ENCODE results near the gene EPS8. TPM values are rescaled to one million over a fixed set of nuclear protein-coding genes. Genes with fewer than 3 reads are reported as not detected.

The EPS8 gene
- total RNA-seq, 1 donor from 2014 or later = 104 TPM

DNA sequence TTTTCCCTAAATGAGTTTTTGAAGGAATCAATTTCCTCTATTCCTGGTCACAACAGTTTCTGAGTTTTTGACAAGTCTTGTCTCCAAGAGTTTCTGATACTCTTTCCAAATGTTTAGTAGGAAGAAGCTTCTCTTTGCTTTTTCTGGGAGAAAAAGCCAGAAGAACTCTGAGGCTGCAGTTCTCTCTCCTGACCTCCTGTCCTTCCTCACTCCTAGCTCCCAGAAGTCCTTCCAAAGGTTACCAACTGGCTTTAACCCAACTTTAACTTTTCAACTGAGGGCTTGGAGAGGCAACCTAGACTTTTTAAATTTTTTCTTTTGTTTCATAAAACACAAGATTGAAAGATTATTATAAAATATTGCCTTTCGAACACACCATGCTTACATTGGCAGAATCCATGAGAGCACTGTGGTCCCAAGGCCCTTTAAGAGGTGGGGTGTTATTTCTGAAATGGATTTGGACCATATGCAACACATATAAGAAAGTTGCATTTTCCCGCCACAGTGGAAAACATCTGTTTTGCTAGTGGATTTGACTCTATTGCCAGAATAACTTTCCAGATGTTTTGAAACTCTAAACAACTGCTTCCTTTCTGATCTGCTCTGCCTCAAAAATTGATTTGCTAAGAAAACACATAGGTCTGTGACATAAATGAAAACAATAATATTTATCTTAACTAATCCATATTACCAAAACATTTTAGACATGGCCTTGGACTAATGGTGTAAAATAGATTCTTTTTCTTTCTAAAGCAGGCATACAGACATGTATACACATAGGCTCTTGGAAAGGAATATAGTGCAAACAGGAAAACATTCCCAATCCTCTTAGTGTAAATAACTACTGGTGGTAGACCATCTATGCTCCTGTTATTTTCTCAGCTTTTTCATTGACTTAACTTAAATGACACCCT is 22.3 kb upstream of the EPS8 start:
- intact Hi-C loops (cut with DNase I) = no loop called here
- DNase-seq (ENCODE audit: extremely low spot score in 2 of 2) = no peak
- TF ChIP-seq CTCF (IDR thresholded peaks at IDR 0.05) (no peak), POLR2AphosphoS5 (IDR thresholded peaks at IDR 0.05; ENCODE audit: insufficient read depth in 1 of 2, low read depth in 1 of 2) (no peak), POLR2A (IDR thresholded peaks at IDR 0.05) (no peak)
- Histone ChIP-seq H3K4me1 (peaks cover 7% of the 10 kb centered on the region), H3K9me3 (no peaks in the 10 kb centered on the region), H3K27ac (no peak overlapping the region), H3K27me3 (no peaks in the 10 kb centered on the region), H3K36me3 (no peaks in the 10 kb centered on the region), H3K4me3 (no peak overlapping the region)

DNA sequence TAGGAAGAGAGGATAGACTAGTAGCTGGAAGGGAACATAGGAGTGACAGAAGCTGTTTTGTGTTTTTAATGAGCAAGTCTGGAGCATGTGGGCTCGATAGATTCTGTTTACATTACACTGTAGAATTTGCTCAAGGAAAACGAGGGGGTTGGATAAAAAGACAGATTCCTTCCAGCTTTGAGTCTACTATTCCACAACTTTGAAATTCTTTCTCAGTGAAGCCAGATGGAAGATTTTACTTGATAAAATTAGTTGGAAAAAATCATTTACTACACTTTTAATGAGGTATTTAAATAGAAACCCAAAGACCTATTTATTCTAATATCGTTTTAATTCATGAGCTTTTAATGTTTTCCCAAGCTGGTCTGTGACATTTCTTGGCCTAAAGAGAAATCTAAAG is 19.5 kb upstream of the EPS8 start:
- Histone ChIP-seq H3K9me3 (no peaks in the 10 kb centered on the region), H3K4me1 (peaks cover 7% of the 10 kb centered on the region), H3K27ac (peak overlapping the region; percentile 21), H3K27me3 (no peaks in the 10 kb centered on the region), H3K4me3 (no peak overlapping the region), H3K36me3 (no peaks in the 10 kb centered on the region)
- no peak for DNase-seq (ENCODE audit: extremely low spot score in 2 of 2)
- intact Hi-C loops (cut with DNase I) = no loop called here
- no peak for TF ChIP-seq POLR2A (IDR thresholded peaks at IDR 0.05)
- TF ChIP-seq POLR2AphosphoS5 (IDR thresholded peaks at IDR 0.05; ENCODE audit: insufficient read depth in 1 of 2, low read depth in 1 of 2) = no peak
- no peak for TF ChIP-seq CTCF (IDR thresholded peaks at IDR 0.05)

- H3K9me3 ChIP-seq = no peaks in the 10 kb centered on the region
- H3K27ac ChIP-seq = peak overlapping the region; percentile 21
- intact Hi-C loops (cut with DNase I) = no loop called here
- DNase-seq (ENCODE audit: extremely low spot score in 2 of 2) = no peak
- no peak overlapping the region for H3K4me3 ChIP-seq
- peaks cover 7% of the 10 kb centered on the region for H3K4me1 ChIP-seq
- TF ChIP-seq CTCF (IDR thresholded peaks at IDR 0.05) = no peak
- TF ChIP-seq POLR2AphosphoS5 (IDR thresholded peaks at IDR 0.05; ENCODE audit: insufficient read depth in 1 of 2, low read depth in 1 of 2) = no peak
- no peak for TF ChIP-seq POLR2A (IDR thresholded peaks at IDR 0.05)
- no peaks in the 10 kb centered on the region for H3K27me3 ChIP-seq
- no peaks in the 10 kb centered on the region for H3K36me3 ChIP-seq
Observed at GRCh38 chr12:15808250-15808649, 19.1 kb upstream of the EPS8 start.

DNA sequence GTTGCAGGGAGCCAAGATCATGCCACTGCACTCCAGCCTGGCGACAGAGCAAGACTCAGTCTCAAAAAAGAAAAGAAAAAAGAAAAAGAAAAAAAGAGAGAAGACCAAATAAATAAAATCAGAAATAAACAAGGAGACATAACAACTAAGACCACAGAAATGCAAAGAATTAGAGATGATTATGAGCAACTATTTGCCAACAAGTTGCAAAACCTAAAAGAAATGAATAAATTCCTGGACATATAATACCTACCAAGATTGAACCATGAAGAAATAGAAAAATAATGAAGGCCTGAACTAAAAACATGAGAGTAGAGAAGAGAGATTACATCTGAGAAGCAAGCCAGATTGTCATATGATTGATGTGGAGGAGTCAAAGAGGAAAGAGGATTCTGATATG is 17.6 kb upstream of the EPS8 start:
- intact Hi-C loops (cut with DNase I) = no loop called here
- no peaks in the 10 kb centered on the region for H3K27me3 ChIP-seq
- no peak for DNase-seq (ENCODE audit: extremely low spot score in 2 of 2)
- H3K4me3 ChIP-seq = no peak overlapping the region
- H3K9me3 ChIP-seq = no peaks in the 10 kb centered on the region
- H3K27ac ChIP-seq = no peak overlapping the region
- H3K36me3 ChIP-seq = no peaks in the 10 kb centered on the region
- peaks cover 7% of the 10 kb centered on the region for H3K4me1 ChIP-seq
- TF ChIP-seq POLR2A (IDR thresholded peaks at IDR 0.05) (no peak), CTCF (IDR thresholded peaks at IDR 0.05) (no peak), POLR2AphosphoS5 (IDR thresholded peaks at IDR 0.05; ENCODE audit: insufficient read depth in 1 of 2, low read depth in 1 of 2) (no peak)

Data from vagina (tissue), 2 donors.